WTC11 (cell line): ENCODE results near the gene TELO2.

Experiments used
- ATF1 ChIP-seq: sonication (generic); formaldehyde crosslinking; IDR thresholded peaks from 2 replicates; pipeline ENCODE4 v1.8.1; 2023; ENCODE audit warnings: mild to moderate bottlenecking, moderate library complexity, missing genetic modification reagents
- CREB1 ChIP-seq: sonication (generic); formaldehyde crosslinking; IDR thresholded peaks from 2 replicates; pipeline ENCODE4 v1.8.0; 2023; ENCODE audit warnings: mild to moderate bottlenecking, missing genetic modification reagents
- JUN ChIP-seq: sonication (generic); formaldehyde crosslinking; IDR thresholded peaks from 2 replicates; pipeline ENCODE4 v1.8.0; 2023; ENCODE audit warnings: mild to moderate bottlenecking, missing genetic modification reagents
- NR3C1 ChIP-seq: sonication (generic); formaldehyde crosslinking; conservative IDR thresholded peaks from 2 replicates; pipeline ENCODE4 v1.8.1; 2023; ENCODE audit warnings: low read depth, mild to moderate bottlenecking, missing genetic modification reagents
- ZBTB21 ChIP-seq: sonication (generic); formaldehyde crosslinking; IDR thresholded peaks from 2 replicates; pipeline ENCODE4 v1.8.1; 2023; ENCODE audit warnings: mild to moderate bottlenecking, missing genetic modification reagents, borderline replicate concordance
- TF ChIP-seq, protein P1 (sequence below): fragments of 200-600 bp; IDR thresholded peaks from 2 replicates; pipeline ENCODE4 v1.8.0; 2022; ENCODE audit warnings: antibody characterized with exemption
- TF ChIP-seq, protein P2 (sequence below): sonication (generic); formaldehyde crosslinking; IDR thresholded peaks from 2 replicates; pipeline ENCODE4 v1.8.1; 2022; ENCODE audit warnings: missing genetic modification reagents, borderline replicate concordance
- TF ChIP-seq, protein P3 (sequence below): sonication (generic); formaldehyde crosslinking; IDR thresholded peaks from 2 replicates; pipeline ENCODE4 v1.8.0; 2022; ENCODE audit warnings: mild to moderate bottlenecking, missing genetic modification reagents

DNA sequence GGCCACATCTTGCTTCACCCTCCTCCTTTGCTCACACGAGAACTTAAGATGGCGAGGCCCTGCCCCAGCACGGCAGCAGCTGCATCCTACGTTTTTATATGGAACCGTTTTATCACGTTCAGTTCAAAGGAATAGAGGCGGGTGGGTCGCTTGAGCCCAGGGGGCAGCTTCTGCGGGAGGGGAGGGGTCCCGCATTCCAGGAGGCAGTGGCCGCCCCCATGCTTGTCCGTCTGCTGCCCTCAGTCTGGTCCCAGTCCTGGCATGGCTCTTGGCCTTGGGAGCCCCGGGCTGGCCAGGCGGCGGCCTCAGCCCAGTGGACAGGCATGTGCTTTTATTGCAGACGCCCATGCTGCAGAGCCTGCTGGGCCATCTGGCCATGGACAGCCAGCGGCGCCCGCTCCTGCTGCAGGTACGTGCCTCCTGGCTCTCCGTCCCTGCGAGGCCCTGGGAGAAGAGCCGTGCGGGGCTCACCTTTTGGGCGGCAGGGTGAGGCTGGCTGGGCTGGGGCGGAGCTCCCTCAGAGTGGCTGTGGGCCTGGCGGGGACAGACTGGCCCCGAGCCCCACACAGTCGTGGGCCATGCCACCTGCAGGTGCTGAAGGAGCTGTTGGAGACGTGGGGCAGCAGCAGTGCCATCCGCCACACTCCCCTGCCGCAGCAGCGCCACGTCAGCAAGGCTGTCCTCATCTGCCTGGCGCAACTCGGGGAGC, 6.8 kb downstream of the TELO2 start:
- TF ChIP-seq, protein P1, sequence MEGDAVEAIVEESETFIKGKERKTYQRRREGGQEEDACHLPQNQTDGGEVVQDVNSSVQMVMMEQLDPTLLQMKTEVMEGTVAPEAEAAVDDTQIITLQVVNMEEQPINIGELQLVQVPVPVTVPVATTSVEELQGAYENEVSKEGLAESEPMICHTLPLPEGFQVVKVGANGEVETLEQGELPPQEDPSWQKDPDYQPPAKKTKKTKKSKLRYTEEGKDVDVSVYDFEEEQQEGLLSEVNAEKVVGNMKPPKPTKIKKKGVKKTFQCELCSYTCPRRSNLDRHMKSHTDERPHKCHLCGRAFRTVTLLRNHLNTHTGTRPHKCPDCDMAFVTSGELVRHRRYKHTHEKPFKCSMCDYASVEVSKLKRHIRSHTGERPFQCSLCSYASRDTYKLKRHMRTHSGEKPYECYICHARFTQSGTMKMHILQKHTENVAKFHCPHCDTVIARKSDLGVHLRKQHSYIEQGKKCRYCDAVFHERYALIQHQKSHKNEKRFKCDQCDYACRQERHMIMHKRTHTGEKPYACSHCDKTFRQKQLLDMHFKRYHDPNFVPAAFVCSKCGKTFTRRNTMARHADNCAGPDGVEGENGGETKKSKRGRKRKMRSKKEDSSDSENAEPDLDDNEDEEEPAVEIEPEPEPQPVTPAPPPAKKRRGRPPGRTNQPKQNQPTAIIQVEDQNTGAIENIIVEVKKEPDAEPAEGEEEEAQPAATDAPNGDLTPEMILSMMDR: no peak
- TF ChIP-seq ATF1 (CRISPR knock-in tag): no peak
- no peak for TF ChIP-seq CREB1
- TF ChIP-seq ZBTB21 (CRISPR knock-in tag): no peak
- TF ChIP-seq, protein P2, sequence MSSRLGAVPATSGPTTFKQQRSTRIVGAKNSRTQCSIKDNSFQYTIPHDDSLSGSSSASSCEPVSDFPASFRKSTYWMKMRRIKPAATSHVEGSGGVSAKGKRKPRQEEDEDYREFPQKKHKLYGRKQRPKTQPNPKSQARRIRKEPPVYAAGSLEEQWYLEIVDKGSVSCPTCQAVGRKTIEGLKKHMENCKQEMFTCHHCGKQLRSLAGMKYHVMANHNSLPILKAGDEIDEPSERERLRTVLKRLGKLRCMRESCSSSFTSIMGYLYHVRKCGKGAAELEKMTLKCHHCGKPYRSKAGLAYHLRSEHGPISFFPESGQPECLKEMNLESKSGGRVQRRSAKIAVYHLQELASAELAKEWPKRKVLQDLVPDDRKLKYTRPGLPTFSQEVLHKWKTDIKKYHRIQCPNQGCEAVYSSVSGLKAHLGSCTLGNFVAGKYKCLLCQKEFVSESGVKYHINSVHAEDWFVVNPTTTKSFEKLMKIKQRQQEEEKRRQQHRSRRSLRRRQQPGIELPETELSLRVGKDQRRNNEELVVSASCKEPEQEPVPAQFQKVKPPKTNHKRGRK (CRISPR knock-in tag): no peak
- TF ChIP-seq NR3C1 (CRISPR knock-in tag): no peak
- TF ChIP-seq, protein P3, sequence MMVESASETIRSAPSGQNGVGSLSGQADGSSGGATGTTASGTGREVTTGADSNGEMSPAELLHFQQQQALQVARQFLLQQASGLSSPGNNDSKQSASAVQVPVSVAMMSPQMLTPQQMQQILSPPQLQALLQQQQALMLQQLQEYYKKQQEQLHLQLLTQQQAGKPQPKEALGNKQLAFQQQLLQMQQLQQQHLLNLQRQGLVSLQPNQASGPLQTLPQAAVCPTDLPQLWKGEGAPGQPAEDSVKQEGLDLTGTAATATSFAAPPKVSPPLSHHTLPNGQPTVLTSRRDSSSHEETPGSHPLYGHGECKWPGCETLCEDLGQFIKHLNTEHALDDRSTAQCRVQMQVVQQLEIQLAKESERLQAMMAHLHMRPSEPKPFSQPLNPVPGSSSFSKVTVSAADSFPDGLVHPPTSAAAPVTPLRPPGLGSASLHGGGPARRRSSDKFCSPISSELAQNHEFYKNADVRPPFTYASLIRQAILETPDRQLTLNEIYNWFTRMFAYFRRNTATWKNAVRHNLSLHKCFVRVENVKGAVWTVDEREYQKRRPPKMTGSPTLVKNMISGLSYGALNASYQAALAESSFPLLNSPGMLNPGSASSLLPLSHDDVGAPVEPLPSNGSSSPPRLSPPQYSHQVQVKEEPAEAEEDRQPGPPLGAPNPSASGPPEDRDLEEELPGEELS (CRISPR knock-in tag): no peak
- no peak for TF ChIP-seq JUN (CRISPR knock-in tag)
